Measurements from ENCODE around the gene PTGIS.
"Not testable (repeated sequence)": the region's sequence is repeated elsewhere in the genome, so short reads cannot be mapped to it uniquely, and the experiment has no call there.

The PTGIS gene

DNA sequence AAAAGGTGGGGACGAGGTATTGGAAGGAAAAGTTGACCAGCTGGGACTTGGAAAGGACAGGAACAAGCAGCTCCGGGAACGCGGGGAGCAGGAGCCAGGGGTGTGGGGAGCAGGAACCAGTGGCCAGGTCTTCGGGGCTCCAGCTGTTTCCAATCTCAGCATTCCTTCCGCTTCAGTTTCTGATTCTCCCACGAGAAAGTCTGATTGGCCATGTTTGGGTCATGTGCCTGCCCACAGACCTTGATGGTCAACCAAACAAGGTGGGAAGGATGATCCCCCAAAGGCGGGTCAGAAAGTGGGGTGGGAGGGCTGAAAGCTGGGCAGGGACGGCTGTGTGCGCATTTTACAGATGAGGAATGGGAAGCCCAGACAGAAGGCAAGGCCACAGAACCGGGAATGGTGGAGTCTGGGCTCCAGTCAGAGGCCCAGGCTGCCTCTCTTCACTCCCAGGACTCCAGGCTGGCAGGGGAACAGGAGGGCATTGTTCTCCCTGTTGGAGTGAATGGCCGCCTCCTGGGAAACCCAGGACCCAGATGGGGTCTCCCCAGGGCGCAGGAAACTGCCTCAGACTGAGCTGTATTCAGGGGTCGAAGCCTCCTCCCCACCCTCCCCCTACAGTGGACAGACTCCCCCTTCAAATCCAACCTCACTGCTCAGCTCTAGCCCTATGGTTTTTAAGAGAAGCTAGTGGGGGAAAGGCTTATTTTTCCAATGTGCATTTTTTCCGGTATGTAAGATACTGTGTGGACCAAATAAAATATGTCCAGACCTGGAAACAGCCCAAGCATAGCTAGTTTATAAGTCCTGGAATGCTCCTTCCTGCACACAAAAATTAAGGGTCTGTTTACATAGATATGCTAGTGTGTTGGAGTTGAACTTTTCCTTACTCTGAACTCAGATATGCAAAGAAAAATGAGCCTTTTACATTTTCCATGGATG is 12.2 kb upstream of the PTGIS start:
- DNase-seq (ENCODE audit: low read depth in 2 of 2): no peak

- no peak for DNase-seq (ENCODE audit: low read depth in 2 of 2)
Observed at GRCh38 chr20:49579195-49579594, 11.3 kb upstream of the PTGIS start.

- no peak for DNase-seq (ENCODE audit: low read depth in 2 of 2)
Observed at GRCh38 chr20:49578436-49578835, 10.5 kb upstream of the PTGIS start.

DNA sequence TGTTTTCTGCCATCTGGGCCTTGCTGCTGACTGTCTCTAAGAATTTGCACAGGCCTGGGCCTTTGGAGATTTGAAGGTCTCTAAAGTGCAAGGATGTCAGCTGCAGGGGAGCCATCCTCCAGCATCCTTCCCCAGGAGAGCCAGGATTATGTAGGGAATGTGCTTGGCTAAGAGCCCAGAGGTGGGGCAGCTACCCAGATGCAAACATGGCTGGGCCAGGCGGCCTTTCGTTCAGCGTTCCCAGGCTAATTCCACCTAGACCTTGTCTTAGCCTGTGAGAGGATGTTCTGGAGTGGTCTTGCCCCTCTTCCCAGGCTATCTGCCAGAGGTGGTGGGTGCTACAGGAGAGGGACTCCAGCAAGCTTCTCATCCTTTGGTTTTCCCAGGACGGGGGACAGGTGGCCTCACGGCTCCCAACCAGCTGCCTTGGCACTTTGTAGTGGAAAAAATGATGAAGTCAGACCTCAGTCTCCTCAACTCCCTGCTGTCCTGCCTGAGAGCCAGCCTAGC is 7.7 kb upstream of the PTGIS start:
- no peak for DNase-seq (ENCODE audit: low read depth in 2 of 2)

DNA sequence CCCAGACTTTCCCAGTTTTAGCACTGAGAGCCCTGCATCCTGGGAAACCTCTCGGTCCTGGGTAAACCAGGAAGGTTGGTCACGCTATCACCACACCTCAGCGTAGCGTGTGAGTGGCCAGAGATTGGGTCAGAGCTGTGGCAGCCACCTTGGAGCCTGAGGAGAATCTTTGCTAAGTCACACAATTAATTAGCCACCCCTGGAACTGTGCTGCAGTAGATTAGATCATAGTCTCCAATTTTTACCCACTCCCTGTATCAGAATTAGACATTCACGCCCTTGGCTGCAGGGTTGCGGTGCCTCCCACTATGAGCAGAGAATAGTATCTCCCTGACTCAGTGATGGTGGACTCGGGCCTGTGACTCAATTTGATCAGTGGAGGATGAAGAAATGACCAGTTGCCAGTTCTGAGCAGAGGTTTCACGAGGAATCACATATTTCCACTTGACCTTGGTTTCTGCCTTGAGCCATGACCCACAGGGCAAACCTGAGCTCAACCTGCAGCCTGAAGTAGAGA is 6.0 kb upstream of the PTGIS start:
- no peak for DNase-seq (ENCODE audit: low read depth in 2 of 2)

DNA sequence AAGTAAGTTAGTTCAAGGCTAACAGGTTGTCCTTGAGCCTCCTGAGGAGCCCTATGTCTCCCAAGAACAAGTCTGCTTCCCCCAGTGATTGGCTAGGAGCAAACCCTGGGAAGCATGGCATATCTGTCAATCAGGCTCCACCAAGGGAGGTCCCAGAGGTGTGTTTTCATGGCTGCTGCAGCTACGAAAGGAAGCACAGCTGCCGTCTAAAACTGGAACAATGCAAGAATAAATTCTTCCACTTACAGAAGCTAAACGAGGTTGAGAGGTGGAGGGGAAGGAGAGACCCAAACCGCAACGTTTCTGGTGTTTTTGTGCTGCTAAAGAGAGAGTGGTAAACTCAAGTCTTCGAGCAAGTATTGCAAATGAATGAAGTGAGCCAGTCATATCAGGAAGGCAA is 4.9 kb upstream of the PTGIS start:
- no peak for DNase-seq (ENCODE audit: low read depth in 2 of 2)

- DNase-seq (ENCODE audit: low read depth in 2 of 2): no peak
Observed at GRCh38 chr20:49571553-49571835, 3.6 kb upstream of the PTGIS start.

GRCh38 chr20:49570828-49571552 is 3.1 kb upstream of the PTGIS start:
- no peak for DNase-seq (ENCODE audit: low read depth in 2 of 2)

DNA sequence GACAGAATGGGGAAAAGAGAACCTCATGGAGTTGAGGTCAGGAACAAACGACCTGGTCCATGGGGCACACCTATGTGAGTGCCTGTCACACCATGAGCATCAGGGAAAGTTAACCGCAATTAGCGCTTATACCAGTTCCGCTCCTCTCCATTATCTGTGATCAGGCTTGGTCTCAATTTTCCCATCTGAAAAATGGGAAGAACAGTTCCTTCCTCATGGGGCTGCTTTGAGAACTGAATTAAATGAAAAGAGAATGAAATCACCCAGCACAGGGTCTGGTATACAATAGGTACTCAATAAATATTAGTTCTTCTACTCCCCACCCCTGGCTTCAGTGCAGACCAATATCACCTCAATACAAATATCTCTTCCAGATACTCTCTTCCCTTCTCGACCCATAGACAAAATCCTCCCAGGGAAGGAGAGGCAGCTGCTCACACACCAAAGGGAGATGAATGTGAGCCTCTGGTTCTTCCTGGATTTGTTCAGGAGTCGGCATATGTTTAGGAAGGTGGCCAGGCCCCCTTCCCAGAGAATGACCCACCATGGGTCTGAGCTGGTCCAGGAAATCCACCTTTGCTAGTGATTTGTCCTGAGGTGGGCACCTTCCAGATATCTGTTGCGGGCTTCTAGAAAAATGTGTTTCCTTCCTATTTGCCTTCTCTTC is 2.4 kb upstream of the PTGIS start:
- no peak for DNase-seq (ENCODE audit: low read depth in 2 of 2)

GRCh38 chr20:49569411-49570115 is 1.6 kb upstream of the PTGIS start:
- DNase-seq (ENCODE audit: low read depth in 2 of 2): no peak

- DNase-seq (ENCODE audit: low read depth in 2 of 2): no peak
Observed at GRCh38 chr20:49568278-49569151, 578 bp upstream of the PTGIS start.

- no peak for DNase-seq (ENCODE audit: low read depth in 2 of 2)
Observed at GRCh38 chr20:49566401-49567364, 1.3 kb downstream of the PTGIS start.

DNA sequence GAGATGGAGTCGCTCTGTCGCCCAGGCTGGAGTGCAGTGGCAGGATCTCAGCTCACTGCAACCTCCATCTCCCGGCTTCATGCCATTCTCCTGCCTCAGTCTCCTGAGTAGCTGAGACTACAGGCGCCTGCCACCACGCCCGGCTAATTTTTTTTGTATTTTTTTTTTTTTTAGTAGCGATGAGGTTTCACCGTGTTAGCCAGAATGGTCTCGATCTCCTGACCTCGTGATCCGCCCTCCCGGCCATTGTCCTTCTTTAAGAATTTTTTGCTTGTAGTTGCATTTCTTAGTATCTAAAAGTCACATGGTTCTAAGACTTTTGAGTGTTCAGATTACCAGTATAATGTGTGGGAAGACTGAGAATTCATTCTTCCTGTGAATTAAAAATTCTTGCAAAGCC is 2.9 kb downstream of the PTGIS start:
- DNase-seq (ENCODE audit: low read depth in 2 of 2): not testable (repeated sequence)

DNA sequence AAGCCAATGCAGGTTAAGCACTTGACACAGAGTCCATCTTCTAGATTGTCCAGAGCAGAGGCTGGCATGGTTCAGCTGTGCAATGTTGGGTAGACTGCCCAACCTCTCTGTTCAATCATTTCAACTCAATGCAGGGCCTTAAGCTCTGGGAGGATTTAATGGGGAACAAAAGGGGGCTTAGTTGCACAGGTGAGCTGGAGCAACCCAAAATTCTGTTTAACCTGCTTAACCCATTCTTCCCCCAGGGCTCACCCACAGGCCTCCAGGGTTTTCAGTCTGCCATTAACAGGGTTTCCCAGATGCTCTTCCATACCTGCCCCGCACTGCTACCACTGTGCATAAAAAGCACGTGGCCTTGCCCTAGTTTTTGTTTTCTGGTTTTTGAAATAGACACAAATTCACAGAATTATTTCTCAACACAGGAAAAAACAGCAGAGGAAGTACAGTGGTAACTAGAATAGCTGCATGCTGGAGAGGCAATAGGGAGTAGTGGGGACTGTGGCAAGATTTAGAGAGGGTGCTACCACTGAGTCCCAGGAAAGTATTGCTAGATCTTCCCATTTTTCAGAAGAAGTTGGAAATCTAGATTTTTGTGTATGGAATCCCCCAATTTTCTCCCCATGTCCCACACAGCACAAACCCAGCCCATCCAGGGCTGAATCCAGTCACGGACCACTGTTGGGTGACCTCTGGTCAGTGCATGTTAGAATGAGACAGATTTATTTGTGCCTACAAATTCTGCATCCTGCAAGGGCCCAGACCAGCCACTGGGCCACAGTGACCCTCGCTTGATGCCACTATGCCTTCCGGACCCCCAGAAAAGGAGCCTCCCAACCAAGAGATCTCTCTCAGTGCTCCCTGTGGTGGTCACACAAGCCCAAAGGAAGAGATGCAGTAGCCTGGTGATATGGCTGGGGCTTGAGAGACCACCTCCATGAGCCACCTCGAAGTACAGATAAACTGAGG is 4.6 kb downstream of the PTGIS start:
- DNase-seq (ENCODE audit: low read depth in 2 of 2): no peak

- no peak for DNase-seq (ENCODE audit: low read depth in 2 of 2)
Observed at GRCh38 chr20:49562311-49563014, 5.5 kb downstream of the PTGIS start.

- no peak for DNase-seq (ENCODE audit: low read depth in 2 of 2)
Observed at GRCh38 chr20:49561806-49562205, 6.1 kb downstream of the PTGIS start.

DNA sequence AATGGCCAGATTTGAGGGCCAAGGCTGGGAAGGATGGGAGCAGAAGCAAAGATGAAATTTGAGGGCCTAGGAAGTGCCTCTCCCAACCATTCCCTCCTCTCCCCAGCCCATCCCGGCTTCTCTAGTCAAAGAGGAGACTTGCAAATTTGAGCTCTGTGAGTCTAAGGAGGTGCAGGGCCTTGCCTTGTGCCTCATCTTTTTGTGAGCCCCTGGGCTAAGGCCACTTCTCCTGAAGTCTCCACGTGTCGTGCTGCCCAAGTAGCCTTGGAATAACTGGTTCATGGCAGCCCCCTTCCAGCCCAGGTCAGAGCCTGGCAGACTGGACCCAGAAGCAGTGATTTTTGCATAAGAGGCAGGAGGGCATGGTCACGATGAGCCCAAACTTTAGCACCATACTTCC is 6.7 kb downstream of the PTGIS start:
- DNase-seq (ENCODE audit: low read depth in 2 of 2): no peak

DNA sequence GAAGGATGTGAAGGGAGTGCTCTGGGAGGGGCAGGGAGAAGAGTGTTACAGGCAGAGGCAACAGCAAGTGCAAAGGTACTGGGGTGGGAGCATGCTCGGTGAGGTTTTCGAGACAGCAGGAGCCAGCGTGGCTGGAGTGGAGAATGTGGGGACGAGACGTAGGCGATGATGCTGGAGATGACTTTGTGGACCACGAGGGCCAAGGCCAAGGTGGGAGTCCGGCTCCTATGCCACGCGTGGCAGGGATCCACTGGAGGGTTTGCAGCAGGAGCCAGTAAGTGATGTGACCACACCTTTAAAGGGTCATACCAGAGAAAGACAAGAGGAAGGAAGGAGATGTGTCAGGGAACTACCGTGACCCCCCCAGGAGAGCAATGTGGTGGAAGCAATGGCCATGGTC is 7.3 kb downstream of the PTGIS start:
- DNase-seq (ENCODE audit: low read depth in 2 of 2): no peak
